HG03135 (cell line): ENCODE results near the gene SYNPO.

Experiments
- ATAC-seq: cut with Tn5 transposase; IDR thresholded peaks from one replicate; pipeline ENCODE4 v1.9.1; 2021; ENCODE audit warnings: mild to moderate bottlenecking, moderate library complexity; ENCODE audit not compliant: unreplicated experiment

The SYNPO gene

GRCh38 chr5:150674341-150674821 lies 33.9 kb downstream of the SYNPO start:
- no peak for ATAC-seq

DNA sequence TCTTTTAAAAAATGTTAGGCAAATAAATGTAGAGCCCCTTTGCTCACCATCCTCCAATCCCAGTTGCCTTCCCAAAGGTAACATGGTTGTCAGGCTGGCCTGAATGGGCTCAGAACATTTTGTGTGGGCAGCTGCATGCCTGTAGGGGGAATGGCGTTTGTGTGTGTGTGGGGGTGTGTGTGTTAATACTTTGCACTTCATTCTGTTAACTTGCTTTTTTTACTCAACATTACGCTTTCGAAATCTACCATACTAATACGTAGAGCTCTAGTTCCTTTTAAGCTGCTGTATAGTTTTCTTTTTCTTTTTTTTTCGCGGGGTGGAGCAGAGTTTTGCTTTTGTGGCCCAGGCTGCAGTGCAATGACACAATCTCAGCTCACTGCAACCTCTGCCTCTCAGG lies 34.6 kb downstream of the SYNPO start:
- ATAC-seq, result no peak

DNA sequence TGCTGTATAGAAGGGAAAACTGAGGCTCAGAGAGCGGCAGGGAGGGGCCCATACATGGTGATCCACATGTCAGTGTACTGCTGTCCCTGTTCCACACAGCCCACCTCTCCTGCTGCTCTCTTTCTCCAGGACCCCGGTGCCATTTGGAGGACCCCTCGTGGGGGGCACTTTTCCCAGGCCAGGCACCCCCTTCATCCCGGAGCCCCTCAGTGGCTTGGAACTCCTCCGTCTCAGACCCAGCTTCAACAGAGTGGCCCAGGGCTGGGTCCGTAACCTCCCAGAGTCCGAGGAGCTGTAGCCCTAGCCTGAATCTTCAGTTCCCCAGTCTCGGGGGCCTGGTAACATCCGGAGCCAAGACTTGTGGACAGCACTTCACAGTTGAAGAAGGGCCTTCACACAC lies 36.1 kb downstream of the SYNPO start:
- ATAC-seq, result no peak

DNA sequence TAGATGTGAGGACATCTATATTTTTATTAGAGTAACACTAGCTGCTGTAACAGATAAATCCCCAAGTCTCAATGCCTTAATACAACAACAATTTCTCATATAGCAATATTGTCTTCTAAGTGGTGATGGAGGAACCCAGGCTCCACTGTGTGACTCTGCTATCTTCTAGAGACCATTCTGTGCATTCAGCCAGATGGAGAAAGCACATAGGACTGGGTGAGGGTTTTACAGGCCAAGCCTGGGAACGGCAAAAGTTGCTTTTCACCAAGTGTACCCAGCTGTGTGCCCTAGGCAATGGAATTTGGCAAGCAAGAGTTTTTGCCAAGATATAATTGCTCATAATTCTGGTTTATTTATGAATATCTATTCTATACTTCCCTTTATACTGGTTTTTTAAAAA lies 48.7 kb downstream of the SYNPO start:
- no peak for ATAC-seq

DNA sequence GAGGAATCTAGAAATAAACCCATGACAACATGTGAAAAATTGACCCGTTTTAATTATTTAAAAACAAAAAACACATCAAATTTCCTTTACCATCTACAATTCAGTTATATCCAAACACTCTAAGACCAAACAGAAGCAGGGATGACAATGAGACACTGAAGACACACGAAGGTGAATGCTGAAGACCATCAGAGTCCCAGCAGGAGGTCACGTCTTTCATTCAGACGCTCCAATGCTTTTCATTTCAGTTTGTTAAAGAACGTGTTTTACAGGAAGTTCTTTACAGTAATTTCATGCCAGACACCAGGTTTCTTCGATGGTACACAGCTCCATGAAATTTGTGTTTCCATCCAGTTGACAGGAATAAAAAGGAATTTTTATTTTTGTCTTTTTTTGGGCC lies 50.3 kb downstream of the SYNPO start:
- no peak for ATAC-seq

DNA sequence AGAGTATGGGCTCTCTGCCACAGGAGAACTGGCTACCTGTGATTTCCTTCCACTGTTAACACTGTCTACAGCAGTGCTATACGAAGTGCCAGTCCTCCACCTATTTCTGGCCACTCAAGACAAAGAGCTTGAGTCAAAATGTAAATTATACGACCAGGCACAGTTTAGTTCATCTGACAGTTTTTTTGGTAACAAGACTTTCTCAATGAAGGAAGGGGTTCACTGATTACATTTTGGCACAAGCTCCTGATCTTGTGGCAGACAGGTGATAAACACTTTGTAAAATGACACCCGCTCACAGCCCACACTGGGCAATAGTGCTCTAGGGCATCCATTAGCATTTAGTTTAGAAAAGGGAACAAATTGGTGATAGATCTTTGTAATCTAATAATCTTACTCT lies 51.8 kb downstream of the SYNPO start:
- no peak for ATAC-seq

DNA sequence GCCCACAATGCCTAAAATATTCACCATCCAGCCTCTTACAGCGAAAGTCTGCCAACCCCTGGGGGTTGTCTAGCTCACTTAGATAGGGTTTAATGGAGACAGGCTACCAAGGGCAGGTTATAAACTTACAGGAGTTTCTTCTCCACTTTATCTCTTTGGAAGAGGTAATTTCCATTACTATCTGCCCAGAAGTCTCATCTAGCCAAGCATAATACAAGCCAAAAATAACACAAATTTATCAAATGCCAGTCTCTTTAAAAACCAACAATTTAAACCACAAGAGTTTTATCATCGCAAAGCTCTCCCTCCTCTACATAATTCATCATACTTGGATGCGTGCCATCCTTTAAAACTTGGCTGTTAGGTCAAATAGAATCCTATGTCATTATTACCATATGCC lies 54.2 kb downstream of the SYNPO start:
- ATAC-seq, result no peak

GRCh38 chr5:150700246-150700593 lies 59.8 kb downstream of the SYNPO start:
- peak; percentile 6 for ATAC-seq

GRCh38 chr5:150700594-150701377 lies 60.3 kb downstream of the SYNPO start, which contains the start of gene RBM22:
Gene RBM22, minus strand, starts transcription at chr5:150701062. Its CDS starts 77 bp downstream, at chr5:150700985.
- peak; percentile 93 for ATAC-seq

- no peak for ATAC-seq
Measured at GRCh38 chr5:150703762-150704161, 63.3 kb downstream of the SYNPO start.

- no peak for ATAC-seq
Measured at GRCh38 chr5:150706776-150707390, 66.4 kb downstream of the SYNPO start.
